Colonic mucosa (tissue), 4 donors: Measurements from ENCODE around the gene KCNB1. TPM values are rescaled to one million over a fixed set of nuclear protein-coding genes. Genes with fewer than 3 reads are reported as not detected.

Experiments
- DNase-seq: peaks from one replicate; pipeline ENCODE4 v3.0.0-alpha.2; 2020
- H3K27ac ChIP-seq: fragments of 200-600 bp; one replicate; pipeline ENCODE4 v1.8.0; 2021
- H3K27me3 ChIP-seq: fragments of 200-600 bp; one replicate; pipeline ENCODE4 v1.8.0; 2021
- H3K36me3 ChIP-seq: fragments of 200-600 bp; one replicate; pipeline ENCODE4 v1.8.0; 2021
- H3K4me1 ChIP-seq: fragments of 200-600 bp; one replicate; pipeline ENCODE4 v1.8.0; 2021; ENCODE audit warnings: mild to moderate bottlenecking
- H3K4me3 ChIP-seq: fragments of 200-600 bp; one replicate; pipeline ENCODE4 v1.8.0; 2021
- H3K9ac ChIP-seq, 2 donors: one replicate each; pipeline ENCODE4 v1.7.0; 2013; ENCODE audit warnings: control low read depth in 2 of 2, low read depth in 2 of 2, low read length in 2 of 2
- H3K9me3 ChIP-seq: fragments of 200-600 bp; one replicate; pipeline ENCODE4 v1.8.0; 2021
- CTCF ChIP-seq: fragments of 200-600 bp; IDR thresholded peaks from one replicate; pipeline ENCODE4 v1.8.0; 2022; ENCODE audit warnings: antibody characterized with exemption, mild to moderate bottlenecking
- intact Hi-C: fragments of 100-400 bp; cut with DNase I; formaldehyde crosslinking; loops from one replicate; pipeline ENCODE4 v1.14.1; 2022
- total RNA-seq, 2 donors: library from RNA; stranded (reverse); fragmentation: NEBNext Ultra II Directional in 1 of 2; extraction: Animal tissue kit (Norgen Biotek cat#: 25700) in 1 of 2; gene quantifications; one replicate each; pipeline ENCODE4 v1.2.1, GENCODE V29; 2021
- donor health status: healthy.
- donor health status: DM: no; HTN: no; CAD: no.
- donor health status: DM: no; HTN: no; CAD: no.

Gene KCNB1
- total RNA-seq, 2 donors from 2014 or later: 0.37 to 1.9 TPM

- no peak for DNase-seq
- H3K27me3 ChIP-seq: no peaks in the 10 kb centered on the region
- TF ChIP-seq CTCF: no peak
- H3K9ac ChIP-seq: no peak overlapping the region
- H3K27ac ChIP-seq: no peak overlapping the region
- H3K9me3 ChIP-seq: no peaks in the 10 kb centered on the region
- no peaks in the 10 kb centered on the region for H3K36me3 ChIP-seq
- H3K4me1 ChIP-seq: no peaks in the 10 kb centered on the region
- intact Hi-C loops: no loop called here
- no peak overlapping the region for H3K4me3 ChIP-seq
These were observed 36.4 kb downstream of the KCNB1 start for GRCh38 chr20:49446080-49446479.

- no peak for DNase-seq
- no peaks in the 10 kb centered on the region for H3K4me1 ChIP-seq
- H3K9ac ChIP-seq: no peak overlapping the region
- intact Hi-C loops: no loop called here
- H3K27ac ChIP-seq: no peak overlapping the region
- H3K9me3 ChIP-seq: no peaks in the 10 kb centered on the region
- TF ChIP-seq CTCF: no peak
- H3K4me3 ChIP-seq: no peak overlapping the region
- H3K27me3 ChIP-seq: no peaks in the 10 kb centered on the region
- no peaks in the 10 kb centered on the region for H3K36me3 ChIP-seq
These were observed 37.3 kb downstream of the KCNB1 start for GRCh38 chr20:49445176-49445575.

GRCh38 chr20:49444553-49444990, 37.9 kb downstream of the KCNB1 start:
- H3K27me3 ChIP-seq: no peaks in the 10 kb centered on the region
- no peaks in the 10 kb centered on the region for H3K9me3 ChIP-seq
- no peak for DNase-seq
- no peaks in the 10 kb centered on the region for H3K4me1 ChIP-seq
- H3K9ac ChIP-seq: no peak overlapping the region
- no peaks in the 10 kb centered on the region for H3K36me3 ChIP-seq
- TF ChIP-seq CTCF: no peak
- intact Hi-C loops: no loop called here
- H3K27ac ChIP-seq: no peak overlapping the region
- no peak overlapping the region for H3K4me3 ChIP-seq

GRCh38 chr20:49437057-49437456, 45.4 kb downstream of the KCNB1 start:
- no peaks in the 10 kb centered on the region for H3K4me1 ChIP-seq
- intact Hi-C loops: no loop called here
- no peaks in the 10 kb centered on the region for H3K36me3 ChIP-seq
- no peak overlapping the region for H3K27ac ChIP-seq
- TF ChIP-seq CTCF: no peak
- no peak overlapping the region for H3K4me3 ChIP-seq
- H3K9me3 ChIP-seq: no peaks in the 10 kb centered on the region
- H3K27me3 ChIP-seq: no peaks in the 10 kb centered on the region
- DNase-seq: no peak
- H3K9ac ChIP-seq: no peak overlapping the region

GRCh38 chr20:49435639-49436038, 46.8 kb downstream of the KCNB1 start:
- Histone ChIP-seq H3K27me3 (no peaks in the 10 kb centered on the region), H3K4me3 (no peak overlapping the region), H3K4me1 (no peaks in the 10 kb centered on the region), H3K36me3 (no peaks in the 10 kb centered on the region), H3K9me3 (no peaks in the 10 kb centered on the region), H3K9ac (no peak overlapping the region), H3K27ac (no peak overlapping the region)
- no peak for DNase-seq
- TF ChIP-seq CTCF: no peak
- intact Hi-C loops: no loop called here

- intact Hi-C loops: no loop called here
- no peak overlapping the region for H3K9ac ChIP-seq
- TF ChIP-seq CTCF: no peak
These were observed 49.1 kb downstream of the KCNB1 start for GRCh38 chr20:49433333-49433732.

More at GRCh38 chr20:49433333-49433732, 49.1 kb downstream of the KCNB1 start:
- DNase-seq: no peak
- no peaks in the 10 kb centered on the region for H3K4me1 ChIP-seq
- H3K4me3 ChIP-seq: no peak overlapping the region
- H3K27ac ChIP-seq: no peak overlapping the region
- H3K27me3 ChIP-seq: no peaks in the 10 kb centered on the region
- no peaks in the 10 kb centered on the region for H3K36me3 ChIP-seq
- no peaks in the 10 kb centered on the region for H3K9me3 ChIP-seq
